Stimulated activated CD8-positive, alpha-beta memory T cell treated with anti-CD3 and anti-CD28 coated beads, Interleukin-12 subunit alpha, Interleukin-12 subunit beta, amount 100 ng/mL, for 24 hours (primary cell): ENCODE data around the gene ERF.

Experiments
- DNase-seq: peaks from one replicate; pipeline ENCODE4 v3.0.0-alpha.2; 2020; ENCODE audit errors: extremely low read depth

Gene ERF

GRCh38 chr19:42214810-42215485 is 40.0 kb downstream of the ERF start:
- no peak for DNase-seq

- no peak for DNase-seq
These were observed 42.0 kb downstream of the ERF start for GRCh38 chr19:42212886-42213285.

- DNase-seq = no peak
These were observed 46.3 kb downstream of the ERF start for GRCh38 chr19:42208612-42209011.

DNA sequence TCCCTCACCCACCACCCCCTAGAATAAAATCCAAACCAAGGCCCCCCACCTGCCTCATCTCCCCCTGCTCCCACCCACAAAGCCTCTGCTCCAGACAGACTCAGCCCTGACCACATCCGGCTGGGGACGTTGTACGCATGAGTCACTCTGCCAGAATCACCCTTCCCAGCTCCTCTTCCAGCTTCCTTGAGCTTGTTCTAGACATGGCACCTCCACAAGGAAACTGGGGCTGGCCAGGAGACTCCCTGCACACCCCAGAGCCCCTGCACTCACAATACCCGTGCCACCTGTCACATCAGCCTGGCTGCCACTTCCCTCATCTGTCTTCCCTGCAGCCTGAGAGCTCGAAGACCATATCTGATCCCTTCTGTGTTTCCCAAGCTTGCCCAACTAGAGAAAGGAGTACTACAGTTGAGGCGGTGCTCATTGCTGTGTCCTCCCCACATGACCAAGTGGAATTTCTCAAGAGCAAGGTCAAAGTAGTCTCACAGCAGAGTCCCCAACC is 47.1 kb downstream of the ERF start:
- no peak for DNase-seq

DNA sequence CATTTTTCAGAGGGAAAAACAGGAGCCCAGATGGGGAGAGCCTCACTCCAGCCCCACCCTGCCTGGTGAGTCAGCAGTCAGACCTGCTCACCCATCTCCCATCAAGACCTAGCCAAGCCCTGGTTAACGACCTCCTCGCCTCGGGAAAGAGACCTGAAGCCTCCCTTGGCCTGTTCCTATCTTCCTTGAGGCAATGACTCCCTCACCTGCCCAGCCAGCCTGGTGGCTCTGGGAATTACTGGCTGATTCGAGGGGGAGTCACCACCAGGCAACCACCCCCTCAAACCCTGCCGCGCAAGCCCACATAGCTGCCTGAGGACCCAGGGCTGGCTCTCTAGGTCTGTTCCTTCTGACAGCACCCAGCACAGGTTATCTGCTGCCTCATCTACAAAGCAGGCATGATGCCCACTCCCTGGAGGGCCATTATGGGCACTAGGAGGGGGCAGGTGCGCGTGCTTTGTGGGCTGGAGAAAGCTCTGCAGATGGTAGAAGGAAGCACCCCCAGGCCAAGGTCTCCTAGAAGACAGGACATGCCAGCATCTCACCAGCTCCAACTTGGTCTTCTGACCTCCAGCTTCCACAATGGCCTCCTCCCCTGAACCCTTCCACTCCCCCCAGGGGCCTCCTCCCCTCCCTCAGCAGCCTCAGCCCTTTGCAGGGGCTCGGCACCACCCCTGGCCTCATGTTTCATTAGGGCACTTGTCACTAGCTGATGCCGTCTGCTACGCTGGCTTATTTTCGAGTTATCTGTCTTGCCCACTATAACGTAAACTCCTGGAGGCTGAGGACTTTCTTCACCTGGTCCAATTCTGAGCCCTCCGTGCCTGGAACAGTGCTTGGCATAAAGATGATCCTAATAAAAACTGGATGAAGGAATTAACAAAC is 47.8 kb downstream of the ERF start:
- no peak for DNase-seq

DNA sequence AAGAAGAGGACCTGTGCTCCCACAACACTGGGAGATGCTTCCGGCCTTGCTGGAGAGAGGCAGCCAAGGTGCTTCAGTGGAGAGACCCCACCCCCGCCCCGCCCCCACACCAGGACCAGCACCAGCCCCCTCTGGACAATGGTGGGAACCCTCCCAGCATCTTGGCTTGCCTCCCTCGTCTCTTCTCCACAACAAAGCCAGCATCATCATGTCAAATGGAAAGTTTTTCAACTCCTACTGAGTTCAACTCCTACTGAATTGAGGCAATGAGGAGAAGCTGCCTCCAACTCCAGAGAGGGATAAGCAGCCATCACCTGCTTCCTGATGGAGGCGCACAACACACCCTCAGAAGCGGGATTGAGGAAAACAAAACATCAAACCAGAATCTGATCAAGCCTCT is 50.3 kb downstream of the ERF start:
- DNase-seq = no peak

DNA sequence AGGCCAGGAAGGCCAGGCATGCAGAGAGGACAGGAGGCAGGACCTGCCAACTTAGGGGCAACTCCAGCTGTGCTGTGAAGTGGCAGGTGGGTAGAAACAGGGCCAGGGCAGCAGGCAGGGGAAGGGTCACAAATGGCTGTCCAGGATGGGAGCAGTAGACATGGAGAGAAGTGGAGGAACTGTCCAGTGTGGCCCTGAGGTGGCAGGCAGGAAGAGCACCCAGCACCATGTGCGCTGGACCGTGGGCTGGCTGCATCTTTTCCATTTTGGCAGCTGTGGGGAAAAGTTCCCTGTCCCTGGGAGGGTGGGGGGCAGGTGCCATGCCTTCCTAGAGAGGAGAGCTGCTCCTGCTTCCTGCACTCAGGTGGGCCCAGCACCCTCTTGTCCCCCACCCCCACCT is 51.2 kb downstream of the ERF start:
- no peak for DNase-seq

DNA sequence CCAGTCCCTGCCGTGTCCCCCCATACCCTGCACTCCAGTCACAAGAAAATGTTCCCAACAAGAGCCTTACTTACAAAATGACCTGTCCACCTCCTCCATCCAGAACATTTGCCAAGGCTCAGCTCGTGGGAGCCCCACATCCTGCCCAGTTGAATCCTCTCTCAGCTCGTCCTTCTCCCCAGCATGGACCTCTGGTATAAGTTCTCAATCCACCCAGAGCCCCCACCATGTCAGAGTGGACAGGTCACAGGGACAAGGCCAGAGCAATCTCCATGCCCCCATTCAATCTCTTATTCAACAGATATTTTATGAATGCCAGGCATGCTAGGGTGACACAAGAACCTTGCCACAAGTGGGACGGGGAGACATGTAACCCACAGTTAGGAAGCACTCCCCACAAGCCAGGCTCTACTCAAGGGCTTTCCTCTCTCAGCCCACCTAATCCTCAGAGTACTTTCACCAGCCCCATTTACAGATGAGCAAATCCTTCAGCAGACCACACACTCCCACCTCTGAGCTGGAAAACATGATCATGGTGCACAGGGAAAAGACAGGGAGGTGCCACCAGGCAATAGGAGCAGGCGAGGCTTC is 52.5 kb downstream of the ERF start:
- no peak for DNase-seq

DNA sequence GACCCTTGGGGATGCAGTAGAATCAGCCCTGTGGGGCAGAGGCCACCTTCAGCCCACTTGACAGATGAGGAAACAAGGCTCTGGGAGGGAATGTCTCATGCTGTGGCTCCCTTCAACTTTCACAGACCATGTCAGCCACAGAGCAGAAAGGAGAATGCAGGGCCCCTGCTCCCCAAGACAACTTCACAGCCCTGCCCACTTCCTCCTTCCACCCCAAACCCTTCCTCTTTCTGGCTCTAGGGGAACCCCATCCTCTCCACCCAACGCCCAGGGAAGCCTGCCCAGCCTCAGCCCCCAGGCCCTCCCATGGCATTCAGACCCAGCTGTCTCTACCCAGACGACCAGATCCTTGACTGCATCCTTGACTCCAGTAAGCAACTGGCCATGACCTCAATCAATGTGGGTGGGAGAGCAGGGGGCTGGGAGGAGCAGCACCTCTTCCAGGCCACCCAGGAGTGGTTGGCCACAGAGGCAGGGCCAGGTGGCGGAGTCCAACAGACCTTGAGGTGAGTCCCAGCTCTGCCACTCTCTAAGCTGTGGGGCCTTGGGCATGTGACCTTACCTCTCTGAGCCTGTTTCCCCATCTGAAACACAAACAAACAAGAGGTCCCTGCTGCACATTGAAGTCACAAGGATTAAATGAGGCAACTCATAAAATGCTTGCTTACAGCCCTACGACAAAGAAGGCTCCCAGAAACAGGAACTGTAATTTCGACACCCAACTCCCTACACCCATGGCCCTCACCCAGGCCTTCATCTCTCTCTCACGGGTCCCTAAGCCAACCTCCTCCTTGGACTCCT is 53.2 kb downstream of the ERF start:
- DNase-seq = no peak

DNA sequence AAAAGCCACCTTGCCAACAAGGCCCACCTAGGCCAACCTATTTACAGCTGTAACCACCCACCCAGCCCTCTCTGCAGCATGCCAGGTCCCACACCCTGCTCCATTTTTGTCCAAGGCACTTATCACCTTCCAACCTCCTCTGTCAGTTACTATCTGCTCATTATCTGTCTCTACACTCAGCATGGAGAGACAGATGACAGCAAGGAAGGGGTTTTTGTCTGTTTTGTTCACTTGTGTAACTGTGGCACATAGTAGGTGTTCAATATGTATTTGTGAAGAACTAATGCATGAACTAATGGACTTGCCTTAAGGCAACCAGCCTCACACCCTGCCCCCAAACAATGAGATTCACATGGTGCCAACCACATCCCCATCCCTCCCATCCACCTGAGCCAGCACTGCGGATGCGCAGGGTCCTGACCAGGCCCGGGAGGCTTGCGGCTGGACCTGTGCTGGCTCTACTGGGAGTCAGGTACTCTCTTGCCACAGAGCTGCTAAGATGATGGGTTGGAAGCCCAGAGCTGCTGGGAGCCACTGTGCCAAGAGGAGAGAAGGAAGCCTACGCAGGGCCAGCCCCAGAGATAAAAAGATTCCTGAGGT is 54.7 kb downstream of the ERF start:
- DNase-seq = no peak

- no peak for DNase-seq
These were observed 55.4 kb downstream of the ERF start for GRCh38 chr19:42199440-42200115.

- no peak for DNase-seq
These were observed 56.1 kb downstream of the ERF start for GRCh38 chr19:42198676-42199439.
